Vagina (tissue), 2 donors: Measurements from ENCODE around the gene CELF4.

Source experiments
- CTCF ChIP-seq, 3 experiments: fragments of 450-650 bp in 2 of 3; fragments of 200-600 bp in 1 of 3; sonication (generic) in 1 of 3; IDR thresholded peaks; one replicate each; pipeline ENCODE4 v1.5.1; 2017 to 2019; ENCODE audit warnings: antibody characterized with exemption in 3 of 3, mild to moderate bottlenecking in 2 of 3, moderate library complexity in 2 of 3
- POLR2A ChIP-seq, 2 donors: fragments of 450-650 bp; IDR thresholded peaks; one replicate each; pipeline ENCODE4 v1.6.1; 2017; ENCODE audit warnings: antibody characterized with exemption in 2 of 2, mild to moderate bottlenecking in 2 of 2, moderate library complexity in 2 of 2

DNA sequence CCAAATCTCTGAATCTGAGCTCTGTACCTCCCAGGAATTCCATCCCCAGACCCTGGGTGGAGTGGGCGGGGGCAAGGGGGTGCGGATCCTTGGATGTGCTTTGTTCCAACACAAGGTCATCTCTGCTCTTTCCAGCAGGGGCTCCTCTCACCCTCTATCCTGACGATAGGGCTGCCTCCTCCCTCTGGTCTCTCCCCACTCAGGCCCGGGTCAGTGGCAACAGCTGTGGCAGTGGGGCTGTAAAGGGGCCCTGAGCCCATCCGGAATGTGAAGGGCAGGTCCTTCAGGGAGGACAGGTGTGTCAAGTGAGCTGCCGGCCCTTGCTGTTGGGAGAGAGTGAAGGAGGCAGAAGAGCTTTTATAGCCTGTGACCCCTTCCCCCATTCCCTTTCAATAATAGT, 167.8 kb downstream of the CELF4 start:
- no peak for TF ChIP-seq CTCF (IDR thresholded peaks at IDR 0.05)
- TF ChIP-seq POLR2A (IDR thresholded peaks at IDR 0.05), result no peak
